ENCODE results near the gene SYDE1. TPM values are rescaled to one million over a fixed set of nuclear protein-coding genes. Genes with fewer than 3 reads are reported as not detected.

The SYDE1 gene
- total and polyA plus RNA-seq, 2 experiments from 2014 or later: 4.1 to 21.4 TPM

- H3K4me1 Mint-ChIP-seq: peaks cover 12% of the 10 kb centered on the region
- H3K27ac ChIP-seq (ENCODE audit: low read depth): no peak overlapping the region
- peaks cover 11% of the 10 kb centered on the region; the same call in 1 of the 2 replicates for H3K4me1 ChIP-seq (ENCODE audit: insufficient read depth)
- no peak overlapping the region for H2AFZ ChIP-seq
- no peaks in the 10 kb centered on the region for H3K27me3 ChIP-seq (ENCODE audit: insufficient read depth)
- peaks cover 5% of the 10 kb centered on the region; the same call in 1 of the 2 replicates for H3F3A ChIP-seq (replicated peaks; ENCODE audit: low read depth)
- ATAC-seq (no peak), DNase-seq (ENCODE audit: low spot score) (no peak)
- H3K9me3 Mint-ChIP-seq: no peaks in the 10 kb centered on the region
- no peak overlapping the region; the same call in 1 of the 2 replicates for H3K4me3 ChIP-seq
- H3K27ac Mint-ChIP-seq: no peak overlapping the region; the same call in 1 of the 2 replicates
- peak overlapping the region; percentile 94 for H3K4me2 ChIP-seq
- H3K36me3 ChIP-seq (ENCODE audit: insufficient read depth): peaks cover 19% of the 10 kb centered on the region; the same call in 1 of the 2 replicates
- peaks cover 7% of the 10 kb centered on the region for H3K27me3 Mint-ChIP-seq (ENCODE audit: insufficient read depth, low read depth, poor library complexity)
- TF ChIP-seq, protein P1, sequence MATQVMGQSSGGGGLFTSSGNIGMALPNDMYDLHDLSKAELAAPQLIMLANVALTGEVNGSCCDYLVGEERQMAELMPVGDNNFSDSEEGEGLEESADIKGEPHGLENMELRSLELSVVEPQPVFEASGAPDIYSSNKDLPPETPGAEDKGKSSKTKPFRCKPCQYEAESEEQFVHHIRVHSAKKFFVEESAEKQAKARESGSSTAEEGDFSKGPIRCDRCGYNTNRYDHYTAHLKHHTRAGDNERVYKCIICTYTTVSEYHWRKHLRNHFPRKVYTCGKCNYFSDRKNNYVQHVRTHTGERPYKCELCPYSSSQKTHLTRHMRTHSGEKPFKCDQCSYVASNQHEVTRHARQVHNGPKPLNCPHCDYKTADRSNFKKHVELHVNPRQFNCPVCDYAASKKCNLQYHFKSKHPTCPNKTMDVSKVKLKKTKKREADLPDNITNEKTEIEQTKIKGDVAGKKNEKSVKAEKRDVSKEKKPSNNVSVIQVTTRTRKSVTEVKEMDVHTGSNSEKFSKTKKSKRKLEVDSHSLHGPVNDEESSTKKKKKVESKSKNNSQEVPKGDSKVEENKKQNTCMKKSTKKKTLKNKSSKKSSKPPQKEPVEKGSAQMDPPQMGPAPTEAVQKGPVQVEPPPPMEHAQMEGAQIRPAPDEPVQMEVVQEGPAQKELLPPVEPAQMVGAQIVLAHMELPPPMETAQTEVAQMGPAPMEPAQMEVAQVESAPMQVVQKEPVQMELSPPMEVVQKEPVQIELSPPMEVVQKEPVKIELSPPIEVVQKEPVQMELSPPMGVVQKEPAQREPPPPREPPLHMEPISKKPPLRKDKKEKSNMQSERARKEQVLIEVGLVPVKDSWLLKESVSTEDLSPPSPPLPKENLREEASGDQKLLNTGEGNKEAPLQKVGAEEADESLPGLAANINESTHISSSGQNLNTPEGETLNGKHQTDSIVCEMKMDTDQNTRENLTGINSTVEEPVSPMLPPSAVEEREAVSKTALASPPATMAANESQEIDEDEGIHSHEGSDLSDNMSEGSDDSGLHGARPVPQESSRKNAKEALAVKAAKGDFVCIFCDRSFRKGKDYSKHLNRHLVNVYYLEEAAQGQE (IDR thresholded peaks at IDR 0.05; ENCODE audit: unreplicated experiment): no peak
- TF ChIP-seq, protein P2, sequence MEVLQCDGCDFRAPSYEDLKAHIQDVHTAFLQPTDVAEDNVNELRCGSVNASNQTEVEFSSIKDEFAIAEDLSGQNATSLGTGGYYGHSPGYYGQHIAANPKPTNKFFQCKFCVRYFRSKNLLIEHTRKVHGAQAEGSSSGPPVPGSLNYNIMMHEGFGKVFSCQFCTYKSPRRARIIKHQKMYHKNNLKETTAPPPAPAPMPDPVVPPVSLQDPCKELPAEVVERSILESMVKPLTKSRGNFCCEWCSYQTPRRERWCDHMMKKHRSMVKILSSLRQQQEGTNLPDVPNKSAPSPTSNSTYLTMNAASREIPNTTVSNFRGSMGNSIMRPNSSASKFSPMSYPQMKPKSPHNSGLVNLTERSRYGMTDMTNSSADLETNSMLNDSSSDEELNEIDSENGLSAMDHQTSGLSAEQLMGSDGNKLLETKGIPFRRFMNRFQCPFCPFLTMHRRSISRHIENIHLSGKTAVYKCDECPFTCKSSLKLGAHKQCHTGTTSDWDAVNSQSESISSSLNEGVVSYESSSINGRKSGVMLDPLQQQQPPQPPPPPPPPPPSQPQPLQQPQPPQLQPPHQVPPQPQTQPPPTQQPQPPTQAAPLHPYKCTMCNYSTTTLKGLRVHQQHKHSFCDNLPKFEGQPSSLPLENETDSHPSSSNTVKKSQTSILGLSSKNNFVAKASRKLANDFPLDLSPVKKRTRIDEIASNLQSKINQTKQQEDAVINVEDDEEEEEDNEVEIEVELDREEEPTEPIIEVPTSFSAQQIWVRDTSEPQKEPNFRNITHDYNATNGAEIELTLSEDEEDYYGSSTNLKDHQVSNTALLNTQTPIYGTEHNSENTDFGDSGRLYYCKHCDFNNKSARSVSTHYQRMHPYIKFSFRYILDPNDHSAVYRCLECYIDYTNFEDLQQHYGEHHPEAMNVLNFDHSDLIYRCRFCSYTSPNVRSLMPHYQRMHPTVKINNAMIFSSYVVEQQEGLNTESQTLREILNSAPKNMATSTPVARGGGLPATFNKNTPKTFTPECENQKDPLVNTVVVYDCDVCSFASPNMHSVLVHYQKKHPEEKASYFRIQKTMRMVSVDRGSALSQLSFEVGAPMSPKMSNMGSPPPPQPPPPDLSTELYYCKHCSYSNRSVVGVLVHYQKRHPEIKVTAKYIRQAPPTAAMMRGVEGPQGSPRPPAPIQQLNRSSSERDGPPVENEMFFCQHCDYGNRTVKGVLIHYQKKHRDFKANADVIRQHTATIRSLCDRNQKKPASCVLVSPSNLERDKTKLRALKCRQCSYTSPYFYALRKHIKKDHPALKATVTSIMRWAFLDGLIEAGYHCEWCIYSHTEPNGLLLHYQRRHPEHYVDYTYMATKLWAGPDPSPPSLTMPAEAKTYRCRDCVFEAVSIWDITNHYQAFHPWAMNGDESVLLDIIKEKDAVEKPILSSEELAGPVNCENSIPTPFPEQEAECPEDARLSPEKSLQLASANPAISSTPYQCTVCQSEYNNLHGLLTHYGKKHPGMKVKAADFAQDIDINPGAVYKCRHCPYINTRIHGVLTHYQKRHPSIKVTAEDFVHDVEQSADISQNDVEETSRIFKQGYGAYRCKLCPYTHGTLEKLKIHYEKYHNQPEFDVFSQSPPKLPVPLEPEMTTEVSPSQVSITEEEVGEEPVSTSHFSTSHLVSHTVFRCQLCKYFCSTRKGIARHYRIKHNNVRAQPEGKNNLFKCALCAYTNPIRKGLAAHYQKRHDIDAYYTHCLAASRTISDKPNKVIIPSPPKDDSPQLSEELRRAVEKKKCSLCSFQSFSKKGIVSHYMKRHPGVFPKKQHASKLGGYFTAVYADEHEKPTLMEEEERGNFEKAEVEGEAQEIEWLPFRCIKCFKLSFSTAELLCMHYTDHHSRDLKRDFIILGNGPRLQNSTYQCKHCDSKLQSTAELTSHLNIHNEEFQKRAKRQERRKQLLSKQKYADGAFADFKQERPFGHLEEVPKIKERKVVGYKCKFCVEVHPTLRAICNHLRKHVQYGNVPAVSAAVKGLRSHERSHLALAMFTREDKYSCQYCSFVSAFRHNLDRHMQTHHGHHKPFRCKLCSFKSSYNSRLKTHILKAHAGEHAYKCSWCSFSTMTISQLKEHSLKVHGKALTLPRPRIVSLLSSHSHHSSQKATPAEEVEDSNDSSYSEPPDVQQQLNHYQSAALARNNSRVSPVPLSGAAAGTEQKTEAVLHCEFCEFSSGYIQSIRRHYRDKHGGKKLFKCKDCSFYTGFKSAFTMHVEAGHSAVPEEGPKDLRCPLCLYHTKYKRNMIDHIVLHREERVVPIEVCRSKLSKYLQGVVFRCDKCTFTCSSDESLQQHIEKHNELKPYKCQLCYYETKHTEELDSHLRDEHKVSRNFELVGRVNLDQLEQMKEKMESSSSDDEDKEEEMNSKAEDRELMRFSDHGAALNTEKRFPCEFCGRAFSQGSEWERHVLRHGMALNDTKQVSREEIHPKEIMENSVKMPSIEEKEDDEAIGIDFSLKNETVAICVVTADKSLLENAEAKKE (CRISPR knock-in tag; IDR thresholded peaks at IDR 0.05): no peak
- TF ChIP-seq POLR2AphosphoS5 (IDR thresholded peaks at IDR 0.05; ENCODE audit: low read depth): no peak
- 0 out of 2 replicates have a peak, but pooled peaks cover 4% of the 10 kb centered on the region for H3K9me2 ChIP-seq (ENCODE audit: insufficient read depth)
- H4K20me1 ChIP-seq (replicated peaks; ENCODE audit: insufficient read depth): peaks cover 4% of the 10 kb centered on the region; the same call in 1 of the 2 replicates
- H3K79me2 ChIP-seq (replicated peaks; ENCODE audit: insufficient read depth): peaks cover 9% of the 10 kb centered on the region
- no peak overlapping the region for H3K4me3 Mint-ChIP-seq
- peaks cover 37% of the 10 kb centered on the region for H3K36me3 Mint-ChIP-seq (ENCODE audit: low read depth)
Measured at GRCh38 chr19:15108845-15109767, 1.9 kb downstream of the SYDE1 start.
